PFSK-1 (cell line): ENCODE measurements around the gene SCAMP3.

ENCODE experiments used
- POLR2AphosphoS5 ChIP-seq: IDR thresholded peaks from 2 replicates; pipeline ENCODE4 v1.6.1; 2012; ENCODE audit warnings: low read depth, mild to moderate bottlenecking, control low read depth, low read length, moderate library complexity
- REST ChIP-seq, 2 experiments: IDR thresholded peaks; 2 replicates each; pipeline versions ENCODE4 v1.6.1 to v1.8.0; 2011 to 2012; ENCODE audit warnings: low read depth in 2 of 2, low read length in 2 of 2, control low read depth in 1 of 2, inconsistent platforms in 1 of 2, mild to moderate bottlenecking in 1 of 2, moderate library complexity in 1 of 2; ENCODE audit not compliant: insufficient read depth in 1 of 2
- SIN3A ChIP-seq: IDR thresholded peaks from 2 replicates; pipeline ENCODE4 v1.6.1; 2012; ENCODE audit warnings: mild to moderate bottlenecking, low read length, moderate library complexity, borderline replicate concordance; ENCODE audit not compliant: insufficient read depth
- TAF1 ChIP-seq: IDR thresholded peaks from 2 replicates; pipeline ENCODE4 v1.6.1; 2012; ENCODE audit warnings: low read length, control low read depth, borderline replicate concordance; ENCODE audit not compliant: insufficient read depth

- TF ChIP-seq REST (IDR thresholded peaks at IDR 0.05; ENCODE audit: insufficient read depth in 1 of 2, low read depth in 2 of 2, low read length in 2 of 2) (no peak), POLR2AphosphoS5 (no peak), SIN3A (no peak), TAF1 (no peak)
These were observed 25.7 kb downstream of the SCAMP3 start for GRCh38 chr1:155236451-155236850.
